Skeletal muscle satellite cell (primary cell): ENCODE data around the gene PATL1.

Experiments
- H3K27me3 ChIP-seq: 2 replicates; pipeline ENCODE4 v1.7.0; 2013; ENCODE audit warnings: low read length; ENCODE audit not compliant: control insufficient read depth, insufficient read depth
- H3K36me3 ChIP-seq: 2 replicates; pipeline ENCODE4 v1.7.0; 2013; ENCODE audit warnings: mild to moderate bottlenecking, control low read depth, low read length; ENCODE audit not compliant: insufficient read depth
- H3K4me1 ChIP-seq: 2 replicates; pipeline ENCODE4 v1.7.0; 2013; ENCODE audit warnings: low read length; ENCODE audit not compliant: control insufficient read depth, insufficient read depth
- H3K4me2 ChIP-seq: 2 replicates; pipeline ENCODE4 v1.7.0; 2013; ENCODE audit warnings: mild to moderate bottlenecking, low read length
- H3K4me3 ChIP-seq: 2 replicates; pipeline ENCODE4 v1.7.0; 2013; ENCODE audit warnings: low read length
- H3K9ac ChIP-seq: 2 replicates; pipeline ENCODE4 v1.7.0; 2013; ENCODE audit warnings: mild to moderate bottlenecking, low read depth, low read length, moderate library complexity
- H3K9me3 ChIP-seq: replicated peaks from 2 replicates; pipeline ENCODE4 v1.7.0; 2013; ENCODE audit warnings: mild to moderate bottlenecking, control low read depth, low read length

Gene PATL1

GRCh38 chr11:59671471-59671870 is 2.6 kb upstream of the PATL1 start:
- Histone ChIP-seq H3K27me3 (no peaks in the 10 kb centered on the region), H3K4me1 (peaks cover 20% of the 10 kb centered on the region), H3K9ac (no peak overlapping the region), H3K4me2 (no peak overlapping the region), H3K36me3 (peaks cover 5% of the 10 kb centered on the region), H3K4me3 (no peak overlapping the region), H3K9me3 (no peaks in the 10 kb centered on the region)

GRCh38 chr11:59669611-59670009 is 773 bp upstream of the PATL1 start:
- H3K4me3 ChIP-seq, result peak overlapping the region; percentile 77
- H3K9me3 ChIP-seq, result no peaks in the 10 kb centered on the region
- peaks cover 21% of the 10 kb centered on the region for H3K36me3 ChIP-seq
- H3K4me1 ChIP-seq, result peaks cover 20% of the 10 kb centered on the region
- H3K9ac ChIP-seq, result peak overlapping the region; percentile 92
- H3K4me2 ChIP-seq, result peak overlapping the region; percentile 92
- no peaks in the 10 kb centered on the region for H3K27me3 ChIP-seq

- peak overlapping the region; percentile 86 for H3K4me2 ChIP-seq
- peaks cover 20% of the 10 kb centered on the region for H3K4me1 ChIP-seq
- peaks cover 34% of the 10 kb centered on the region for H3K36me3 ChIP-seq
- no peaks in the 10 kb centered on the region for H3K27me3 ChIP-seq
- H3K9me3 ChIP-seq, result no peaks in the 10 kb centered on the region
- H3K4me3 ChIP-seq, result peak overlapping the region; percentile 77
- peak overlapping the region; percentile 92 for H3K9ac ChIP-seq
These were observed 468 bp downstream of the PATL1 start for GRCh38 chr11:59668188-59668949.

GRCh38 chr11:59667812-59668187 is 1.0 kb downstream of the PATL1 start:
- H3K9ac ChIP-seq, result peak overlapping the region; percentile 92
- H3K36me3 ChIP-seq, result peaks cover 40% of the 10 kb centered on the region
- peaks cover 20% of the 10 kb centered on the region for H3K4me1 ChIP-seq
- H3K9me3 ChIP-seq, result no peaks in the 10 kb centered on the region
- no peaks in the 10 kb centered on the region for H3K27me3 ChIP-seq
- peak overlapping the region; percentile 77 for H3K4me3 ChIP-seq
- peak overlapping the region; percentile 86 for H3K4me2 ChIP-seq

- peak overlapping the region; percentile 77 for H3K4me3 ChIP-seq
These were observed 1.9 kb downstream of the PATL1 start for GRCh38 chr11:59666969-59667368.

GRCh38 chr11:59660621-59661020 is 8.2 kb downstream of the PATL1 start:
- H3K27me3 ChIP-seq, result no peaks in the 10 kb centered on the region
- peaks cover 92% of the 10 kb centered on the region for H3K36me3 ChIP-seq
- no peak overlapping the region for H3K9ac ChIP-seq
- H3K4me3 ChIP-seq, result no peak overlapping the region
- no peaks in the 10 kb centered on the region for H3K9me3 ChIP-seq
- no peak overlapping the region for H3K4me2 ChIP-seq
- no peaks in the 10 kb centered on the region for H3K4me1 ChIP-seq

More at GRCh38 chr11:59666969-59667368, 1.9 kb downstream of the PATL1 start:
- peak overlapping the region; percentile 92 for H3K9ac ChIP-seq
- H3K36me3 ChIP-seq, result peaks cover 46% of the 10 kb centered on the region
- H3K4me1 ChIP-seq, result peaks cover 20% of the 10 kb centered on the region
- H3K27me3 ChIP-seq, result no peaks in the 10 kb centered on the region
- H3K9me3 ChIP-seq, result no peaks in the 10 kb centered on the region
- H3K4me2 ChIP-seq, result peak overlapping the region; percentile 86

GRCh38 chr11:59659981-59660380 is 8.9 kb downstream of the PATL1 start:
- Histone ChIP-seq H3K27me3 (no peaks in the 10 kb centered on the region), H3K4me2 (no peak overlapping the region), H3K9ac (no peak overlapping the region), H3K36me3 (peaks cover 92% of the 10 kb centered on the region), H3K9me3 (no peaks in the 10 kb centered on the region), H3K4me1 (no peaks in the 10 kb centered on the region), H3K4me3 (no peak overlapping the region)

GRCh38 chr11:59658036-59658435 is 10.8 kb downstream of the PATL1 start:
- peaks cover 89% of the 10 kb centered on the region for H3K36me3 ChIP-seq
- no peaks in the 10 kb centered on the region for H3K4me1 ChIP-seq
- no peak overlapping the region for H3K9ac ChIP-seq
- H3K9me3 ChIP-seq, result no peaks in the 10 kb centered on the region
- H3K4me3 ChIP-seq, result no peak overlapping the region
- no peaks in the 10 kb centered on the region for H3K27me3 ChIP-seq
- H3K4me2 ChIP-seq, result no peak overlapping the region

GRCh38 chr11:59654893-59655292 is 13.9 kb downstream of the PATL1 start:
- H3K9ac ChIP-seq, result no peak overlapping the region
- H3K4me1 ChIP-seq, result no peaks in the 10 kb centered on the region
- H3K36me3 ChIP-seq, result peaks cover 88% of the 10 kb centered on the region
- no peak overlapping the region for H3K4me3 ChIP-seq
- H3K4me2 ChIP-seq, result no peak overlapping the region
- no peaks in the 10 kb centered on the region for H3K9me3 ChIP-seq
- no peaks in the 10 kb centered on the region for H3K27me3 ChIP-seq

GRCh38 chr11:59647245-59647980 is 21.4 kb downstream of the PATL1 start:
- Histone ChIP-seq H3K36me3 (peaks cover 86% of the 10 kb centered on the region), H3K4me2 (no peak overlapping the region), H3K9ac (no peak overlapping the region), H3K4me3 (no peak overlapping the region), H3K27me3 (no peaks in the 10 kb centered on the region), H3K9me3 (no peaks in the 10 kb centered on the region), H3K4me1 (no peaks in the 10 kb centered on the region)

GRCh38 chr11:59644528-59644927 is 24.3 kb downstream of the PATL1 start:
- no peaks in the 10 kb centered on the region for H3K9me3 ChIP-seq
- peaks cover 89% of the 10 kb centered on the region for H3K36me3 ChIP-seq
- no peaks in the 10 kb centered on the region for H3K27me3 ChIP-seq
- H3K4me2 ChIP-seq, result no peak overlapping the region
- no peak overlapping the region for H3K4me3 ChIP-seq
- H3K9ac ChIP-seq, result no peak overlapping the region
- H3K4me1 ChIP-seq, result no peaks in the 10 kb centered on the region
